ENCODE data around the gene PCDHB3.
"Not testable (repeated sequence)": the region's sequence is repeated elsewhere in the genome, so short reads cannot be mapped to it uniquely, and the experiment has no call there.

PCDHB3 gene

DNA sequence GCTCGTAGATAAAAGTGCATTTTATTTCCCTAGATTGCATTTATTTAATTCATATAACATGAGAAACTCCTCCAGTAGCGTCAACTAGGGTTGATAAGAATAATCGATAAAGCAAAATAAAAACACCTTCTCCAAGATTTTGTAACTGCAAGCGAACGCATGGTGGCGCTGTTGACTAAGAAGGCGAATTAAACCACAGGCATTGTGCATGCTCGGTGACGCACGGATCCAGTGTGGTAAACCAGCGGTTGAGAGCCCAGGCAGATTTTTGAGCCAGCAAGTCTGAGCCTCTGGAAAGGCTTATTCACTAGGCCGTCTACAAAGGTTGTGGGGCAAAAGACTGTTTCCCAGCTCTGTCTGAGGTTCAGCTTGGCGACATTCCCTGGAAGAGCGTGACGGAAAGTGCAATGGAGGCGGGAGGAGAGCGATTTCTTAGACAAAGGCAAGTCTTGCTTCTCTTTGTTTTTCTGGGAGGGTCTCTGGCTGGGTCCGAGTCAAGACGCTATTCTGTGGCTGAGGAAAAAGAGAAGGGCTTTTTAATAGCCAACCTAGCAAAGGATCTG, at the start of gene PCDHB3:
TSS of gene PCDHB3 (plus strand) at position 231 of the 563 bp plus-strand sequence. CDS start at position 408, 177 bp downstream.
- peak; percentile 0 for DNase-seq

GRCh38 chr5:141050622-141051520, 49.4 kb upstream of the PCDHB3 start, which contains the start of gene PCDHB1:
TSS of gene PCDHB1 (plus strand) at chr5:141051374. CDS start at chr5:141051471, 97 bp downstream.
- no peak for DNase-seq

DNA sequence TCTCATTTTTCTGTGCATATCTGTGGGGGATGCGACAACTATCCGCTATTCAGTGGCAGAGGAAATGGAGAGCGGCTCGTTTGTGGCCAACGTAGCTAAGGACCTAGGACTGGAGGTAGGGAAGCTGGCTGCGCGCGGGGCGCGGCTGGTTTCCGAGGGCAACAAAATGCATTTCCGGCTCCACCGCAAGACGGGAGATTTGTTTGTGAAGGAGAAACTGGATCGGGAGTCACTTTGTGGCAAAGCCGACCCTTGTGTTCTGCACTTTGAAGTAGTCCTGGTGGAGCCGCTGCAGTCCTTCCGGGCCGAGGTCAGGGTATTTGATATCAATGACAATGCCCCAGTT, 48.8 kb upstream of the PCDHB3 start:
- DNase-seq: no peak

- no peak for DNase-seq
Observed at GRCh38 chr5:141077826-141078225, 22.4 kb upstream of the PCDHB3 start.

- DNase-seq: no peak
Observed at GRCh38 chr5:141082228-141082627, 18.0 kb upstream of the PCDHB3 start.

DNA sequence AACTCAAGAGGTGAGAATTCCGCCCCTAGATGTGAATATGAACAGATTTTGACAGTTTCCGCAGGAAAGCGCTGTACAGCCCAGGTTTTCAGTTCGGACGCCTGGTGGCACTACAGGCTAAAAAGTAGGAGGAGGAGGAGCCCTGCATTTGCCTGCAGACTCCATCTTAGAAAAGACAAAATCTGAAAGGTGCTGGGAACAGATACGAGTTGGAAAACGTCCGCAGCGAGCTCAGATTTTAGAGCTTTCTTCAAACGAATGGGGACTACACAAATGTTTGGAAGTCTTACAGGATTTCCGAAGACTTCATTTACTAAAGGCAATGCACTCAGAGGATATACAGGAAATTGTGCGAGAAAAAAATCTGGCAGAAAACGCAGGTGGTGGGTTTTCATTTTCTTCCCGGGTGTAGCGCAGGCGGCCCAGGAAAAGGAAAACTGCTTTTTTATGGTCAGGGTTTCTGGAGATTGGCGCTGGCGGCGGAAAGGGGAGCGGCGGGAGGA, 15.7 kb upstream of the PCDHB3 start:
- DNase-seq: no peak

- DNase-seq: no peak
Observed at GRCh38 chr5:141094481-141095262, 5.6 kb upstream of the PCDHB3 start, which contains the start of gene PCDHB2. TSS of gene PCDHB2 (plus strand) at chr5:141094615. CDS start at chr5:141094791, 176 bp downstream.

GRCh38 chr5:141095263-141095641, 5.0 kb upstream of the PCDHB3 start:
- no peak for DNase-seq

- not testable (repeated sequence) for DNase-seq
Observed at GRCh38 chr5:141096181-141096580, 4.1 kb upstream of the PCDHB3 start.

GRCh38 chr5:141096586-141096985, 3.7 kb upstream of the PCDHB3 start:
- DNase-seq: not testable (repeated sequence)

DNA sequence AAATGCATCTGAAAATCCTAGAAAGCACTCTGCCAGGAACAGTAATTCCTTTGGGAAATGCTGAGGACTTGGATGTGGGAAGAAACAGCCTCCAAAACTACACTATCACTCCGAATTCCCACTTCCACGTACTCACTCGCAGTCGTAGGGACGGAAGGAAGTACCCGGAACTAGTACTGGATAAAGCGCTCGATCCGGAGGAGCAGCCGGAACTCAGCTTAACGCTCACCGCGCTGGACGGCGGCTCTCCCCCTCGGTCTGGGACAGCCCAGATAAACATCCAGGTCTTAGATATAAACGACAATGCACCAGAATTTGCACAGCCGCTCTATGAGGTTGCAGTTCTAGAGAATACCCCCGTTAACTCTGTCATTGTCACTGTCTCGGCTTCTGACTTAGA, 786 bp downstream of the PCDHB3 start:
- DNase-seq: no peak

- DNase-seq: not testable (repeated sequence)
Observed at GRCh38 chr5:141102070-141102469, 1.8 kb downstream of the PCDHB3 start.

DNA sequence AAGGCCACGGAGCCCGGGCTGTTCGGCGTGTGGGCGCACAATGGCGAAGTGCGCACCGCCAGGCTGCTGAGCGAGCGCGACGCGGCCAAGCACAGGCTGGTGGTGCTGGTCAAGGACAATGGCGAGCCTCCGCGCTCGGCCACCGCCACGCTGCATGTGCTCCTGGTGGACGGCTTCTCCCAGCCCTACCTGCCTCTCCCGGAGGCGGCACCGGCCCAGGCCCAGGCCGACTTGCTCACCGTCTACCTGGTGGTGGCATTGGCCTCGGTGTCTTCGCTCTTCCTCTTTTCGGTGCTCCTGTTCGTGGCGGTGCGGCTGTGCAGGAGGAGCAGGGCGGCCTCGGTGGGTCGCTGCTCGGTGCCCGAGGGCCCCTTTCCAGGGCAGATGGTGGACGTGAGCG, 2.2 kb downstream of the PCDHB3 start:
- not testable (repeated sequence) for DNase-seq

- DNase-seq: no peak
Observed at GRCh38 chr5:141105350-141105749, 5.1 kb downstream of the PCDHB3 start.

DNA sequence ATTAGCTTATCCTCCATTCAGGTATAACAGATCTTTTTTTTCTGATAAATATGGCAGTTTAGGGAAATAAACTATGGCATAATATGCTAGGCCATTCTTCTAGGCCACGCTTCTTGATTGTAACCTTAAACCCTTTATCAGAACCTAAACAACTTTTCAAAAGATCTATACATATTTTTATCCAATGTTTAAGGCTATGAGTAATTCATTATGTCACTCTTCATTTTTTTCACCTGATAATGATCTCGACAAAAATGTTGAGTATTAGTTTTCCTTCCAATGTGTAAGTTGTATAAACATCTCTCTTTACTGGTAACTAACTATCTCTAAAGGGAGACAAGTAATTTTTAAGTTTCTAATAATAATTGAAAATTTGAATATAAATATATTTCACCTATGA, 19.0 kb downstream of the PCDHB3 start:
- no peak for DNase-seq

GRCh38 chr5:141121563-141121962, 21.3 kb downstream of the PCDHB3 start, which contains the start of gene PCDHB4:
TSS of gene PCDHB4 (plus strand) at chr5:141121818. CDS start at chr5:141121999, 181 bp downstream.
- DNase-seq: no peak

DNA sequence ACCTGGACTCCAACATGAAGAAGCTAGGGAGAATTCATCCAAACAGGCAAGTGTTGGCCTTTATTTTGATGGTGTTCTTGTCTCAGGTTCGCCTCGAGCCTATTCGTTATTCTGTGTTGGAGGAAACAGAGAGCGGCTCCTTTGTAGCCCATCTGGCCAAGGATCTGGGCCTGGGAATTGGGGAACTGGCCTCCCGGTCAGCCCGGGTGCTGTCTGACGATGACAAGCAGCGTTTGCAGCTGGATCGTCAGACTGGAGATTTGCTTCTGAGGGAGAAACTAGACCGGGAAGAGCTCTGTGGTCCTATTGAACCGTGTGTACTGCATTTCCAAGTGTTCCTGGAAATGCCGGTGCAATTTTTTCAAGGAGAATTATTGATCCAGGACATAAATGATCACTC, 21.7 kb downstream of the PCDHB3 start:
- no peak for DNase-seq

GRCh38 chr5:141123396-141124135, 23.3 kb downstream of the PCDHB3 start:
- not testable (repeated sequence) for DNase-seq

- no peak for DNase-seq
Observed at GRCh38 chr5:141127305-141127704, 27.0 kb downstream of the PCDHB3 start.

GRCh38 chr5:141135030-141135717, 34.9 kb downstream of the PCDHB3 start, which contains the start of gene PCDHB5:
TSS of gene PCDHB5 (plus strand) at chr5:141135206. CDS start at chr5:141135435, 229 bp downstream.
- DNase-seq: peak; percentile 1

DNA sequence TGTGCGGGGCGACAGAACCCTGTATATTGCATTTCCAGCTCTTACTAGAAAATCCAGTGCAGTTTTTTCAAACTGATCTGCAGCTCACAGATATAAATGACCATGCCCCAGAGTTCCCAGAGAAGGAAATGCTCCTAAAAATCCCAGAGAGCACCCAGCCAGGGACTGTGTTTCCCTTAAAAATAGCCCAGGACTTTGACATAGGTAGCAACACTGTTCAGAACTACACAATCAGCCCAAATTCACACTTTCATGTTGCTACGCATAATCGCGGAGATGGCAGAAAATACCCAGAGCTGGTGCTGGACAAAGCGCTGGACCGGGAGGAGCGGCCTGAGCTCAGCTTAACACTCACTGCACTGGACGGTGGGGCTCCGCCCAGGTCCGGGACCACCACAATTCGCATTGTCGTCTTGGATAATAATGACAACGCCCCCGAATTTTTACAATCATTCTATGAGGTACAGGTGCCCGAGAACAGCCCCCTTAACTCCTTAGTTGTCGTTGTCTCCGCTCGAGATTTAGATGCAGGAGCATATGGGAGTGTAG, 35.5 kb downstream of the PCDHB3 start:
- no peak for DNase-seq

Measured in suppressor macrophage treated with lipopolysaccharide for 4 hours (primary cell).